ENCODE measurements around the gene MEI1.

DNA sequence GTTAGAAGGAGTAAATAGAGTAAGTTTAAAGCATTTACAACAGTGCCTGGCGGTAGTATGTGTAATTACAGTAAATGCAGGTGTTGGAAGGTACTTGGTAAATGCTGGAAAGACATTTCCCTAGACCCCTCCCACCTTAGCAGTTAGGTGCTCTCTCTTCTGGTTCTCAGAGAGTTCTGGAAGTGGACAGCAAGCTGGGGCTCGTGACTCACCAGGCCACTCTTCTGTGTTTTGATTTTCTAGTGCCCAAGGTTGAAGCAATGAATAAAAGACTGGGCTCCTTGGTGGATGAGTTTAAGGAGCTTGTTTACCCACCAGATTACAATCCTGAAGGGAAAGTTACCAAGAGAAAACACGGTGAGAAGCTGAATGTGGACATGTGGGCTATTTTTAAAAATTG lies 38.2 kb upstream of the MEI1 start:
- TF ChIP-seq, protein P1, sequence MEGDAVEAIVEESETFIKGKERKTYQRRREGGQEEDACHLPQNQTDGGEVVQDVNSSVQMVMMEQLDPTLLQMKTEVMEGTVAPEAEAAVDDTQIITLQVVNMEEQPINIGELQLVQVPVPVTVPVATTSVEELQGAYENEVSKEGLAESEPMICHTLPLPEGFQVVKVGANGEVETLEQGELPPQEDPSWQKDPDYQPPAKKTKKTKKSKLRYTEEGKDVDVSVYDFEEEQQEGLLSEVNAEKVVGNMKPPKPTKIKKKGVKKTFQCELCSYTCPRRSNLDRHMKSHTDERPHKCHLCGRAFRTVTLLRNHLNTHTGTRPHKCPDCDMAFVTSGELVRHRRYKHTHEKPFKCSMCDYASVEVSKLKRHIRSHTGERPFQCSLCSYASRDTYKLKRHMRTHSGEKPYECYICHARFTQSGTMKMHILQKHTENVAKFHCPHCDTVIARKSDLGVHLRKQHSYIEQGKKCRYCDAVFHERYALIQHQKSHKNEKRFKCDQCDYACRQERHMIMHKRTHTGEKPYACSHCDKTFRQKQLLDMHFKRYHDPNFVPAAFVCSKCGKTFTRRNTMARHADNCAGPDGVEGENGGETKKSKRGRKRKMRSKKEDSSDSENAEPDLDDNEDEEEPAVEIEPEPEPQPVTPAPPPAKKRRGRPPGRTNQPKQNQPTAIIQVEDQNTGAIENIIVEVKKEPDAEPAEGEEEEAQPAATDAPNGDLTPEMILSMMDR (IDR thresholded peaks at IDR 0.05): no peak
- TF ChIP-seq POLR2AphosphoS5 (IDR thresholded peaks at IDR 0.05): no peak
